Kidney epithelial cell (primary cell): ENCODE measurements around the gene BCO1. TPM values are rescaled to one million over a fixed set of nuclear protein-coding genes. Genes with fewer than 3 reads are reported as not detected.
A peak's percentile ranks its signal among the peaks of the same experiment; 100 is the strongest.

Source experiments
- DNase-seq: peaks from one replicate; pipeline ENCODE4 v3.0.0-alpha.2; 2010; ENCODE audit warnings: low read depth
- H3K27me3 ChIP-seq: 2 replicates; pipeline ENCODE4 v1.6.0; 2011; ENCODE audit warnings: low read length; ENCODE audit not compliant: control insufficient read depth, insufficient read depth
- H3K36me3 ChIP-seq: 2 replicates; pipeline ENCODE4 v1.5.1; 2011; ENCODE audit warnings: low read length; ENCODE audit not compliant: control insufficient read depth, insufficient read depth
- H3K4me3 ChIP-seq: 2 replicates; pipeline ENCODE4 v1.5.1; 2011; ENCODE audit warnings: low read depth, mild to moderate bottlenecking, control low read depth, low read length
- total RNA-seq: library from RNA; depleted of rRNA; stranded (reverse); fragments of >200 nt; gene quantifications from 2 replicates; pipeline ENCODE4 v1.2.3, GENCODE V29; 2015
- TF ChIP-seq, protein P1 (sequence below): IDR thresholded peaks from 2 replicates; pipeline ENCODE4 v1.5.1; 2011; ENCODE audit warnings: mild to moderate bottlenecking, moderate library complexity, low read length, control low read depth, inconsistent platforms; ENCODE audit not compliant: insufficient read depth, poor library complexity, severe bottlenecking

BCO1 gene
- total RNA-seq, 1 donor from 2014 or later = 0.13 TPM

DNA sequence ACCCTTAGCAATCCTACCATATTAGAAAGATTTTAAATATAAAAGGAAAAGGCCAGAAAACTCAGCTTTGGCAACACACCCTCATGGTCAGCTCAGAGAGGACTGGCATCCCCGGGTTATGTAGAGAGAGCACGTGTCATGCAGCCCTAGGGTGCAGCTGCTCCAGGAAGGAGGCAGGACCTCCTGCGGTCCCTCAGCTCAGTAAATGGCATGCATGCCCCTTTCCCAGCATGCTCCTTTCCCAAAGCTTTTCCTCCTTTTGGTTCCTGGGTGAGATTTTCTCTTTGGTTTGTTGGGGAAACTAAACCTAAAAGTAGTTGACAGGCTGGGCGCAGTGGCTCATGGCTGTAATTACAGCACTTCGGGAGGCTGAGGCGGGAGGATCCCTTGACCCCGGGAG, 80.2 kb downstream of the BCO1 start:
- DNase-seq = no peak
- Histone ChIP-seq H3K36me3 (no peaks in the 10 kb centered on the region), H3K27me3 (no peaks in the 10 kb centered on the region), H3K4me3 (no peak overlapping the region)
- TF ChIP-seq, protein P1, sequence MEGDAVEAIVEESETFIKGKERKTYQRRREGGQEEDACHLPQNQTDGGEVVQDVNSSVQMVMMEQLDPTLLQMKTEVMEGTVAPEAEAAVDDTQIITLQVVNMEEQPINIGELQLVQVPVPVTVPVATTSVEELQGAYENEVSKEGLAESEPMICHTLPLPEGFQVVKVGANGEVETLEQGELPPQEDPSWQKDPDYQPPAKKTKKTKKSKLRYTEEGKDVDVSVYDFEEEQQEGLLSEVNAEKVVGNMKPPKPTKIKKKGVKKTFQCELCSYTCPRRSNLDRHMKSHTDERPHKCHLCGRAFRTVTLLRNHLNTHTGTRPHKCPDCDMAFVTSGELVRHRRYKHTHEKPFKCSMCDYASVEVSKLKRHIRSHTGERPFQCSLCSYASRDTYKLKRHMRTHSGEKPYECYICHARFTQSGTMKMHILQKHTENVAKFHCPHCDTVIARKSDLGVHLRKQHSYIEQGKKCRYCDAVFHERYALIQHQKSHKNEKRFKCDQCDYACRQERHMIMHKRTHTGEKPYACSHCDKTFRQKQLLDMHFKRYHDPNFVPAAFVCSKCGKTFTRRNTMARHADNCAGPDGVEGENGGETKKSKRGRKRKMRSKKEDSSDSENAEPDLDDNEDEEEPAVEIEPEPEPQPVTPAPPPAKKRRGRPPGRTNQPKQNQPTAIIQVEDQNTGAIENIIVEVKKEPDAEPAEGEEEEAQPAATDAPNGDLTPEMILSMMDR = no peak

DNA sequence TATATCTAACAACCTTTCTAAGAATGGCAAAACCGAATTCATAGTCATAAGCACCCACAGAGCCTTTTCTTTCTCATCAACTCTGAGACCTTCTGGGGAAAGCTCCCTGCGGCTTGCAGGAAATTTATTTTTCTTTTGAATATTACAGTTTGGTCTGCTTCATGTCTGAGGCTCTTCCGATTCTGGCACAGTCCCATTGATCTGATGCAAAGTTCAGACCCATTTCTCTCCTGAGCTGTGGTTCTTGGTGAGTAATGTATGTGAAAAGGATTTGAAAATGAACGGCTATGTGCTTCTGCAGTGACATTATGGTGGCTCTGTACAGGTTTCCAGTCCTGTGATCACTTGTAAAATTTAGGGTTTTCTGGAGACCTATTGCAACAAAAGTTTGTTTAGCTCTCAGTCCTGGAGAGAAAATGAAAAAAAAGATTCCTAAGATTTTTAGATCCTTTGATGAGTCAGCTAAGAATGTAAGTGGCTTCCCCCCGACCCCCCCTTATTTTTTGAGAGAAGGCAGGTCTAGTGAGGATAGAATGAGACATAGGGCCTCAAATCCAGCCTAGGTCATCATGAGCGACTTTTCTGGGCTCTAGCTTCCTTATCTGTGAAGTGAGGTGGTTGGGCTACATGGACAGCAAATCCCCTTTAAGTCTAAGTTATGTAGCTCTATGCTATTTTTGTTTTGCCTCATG, 80.9 kb downstream of the BCO1 start:
- H3K27me3 ChIP-seq = no peaks in the 10 kb centered on the region
- DNase-seq = peak; percentile 44
- no peaks in the 10 kb centered on the region for H3K36me3 ChIP-seq
- H3K4me3 ChIP-seq = no peak overlapping the region
- TF ChIP-seq, protein P1 = no peak

DNA sequence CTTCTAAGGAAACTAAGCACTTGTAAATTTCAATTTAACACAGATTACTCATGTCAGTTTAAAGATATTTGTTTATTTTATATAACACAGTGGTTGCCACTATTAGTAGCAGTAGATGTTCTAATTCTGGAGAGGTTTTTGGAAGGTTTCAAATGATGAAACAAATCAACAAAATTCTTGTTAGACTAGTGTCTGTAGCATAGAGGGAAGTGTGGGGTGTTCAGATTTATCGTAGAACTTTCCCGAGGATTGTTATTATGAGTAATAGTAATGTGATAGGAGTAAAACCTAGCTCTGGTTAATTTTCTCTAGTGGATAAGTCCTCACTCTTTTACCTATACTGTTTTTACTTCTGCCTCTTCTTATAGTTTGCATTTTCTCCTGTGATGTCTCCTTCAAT, 82.5 kb downstream of the BCO1 start:
- Histone ChIP-seq H3K36me3 (no peaks in the 10 kb centered on the region), H3K4me3 (no peak overlapping the region), H3K27me3 (no peaks in the 10 kb centered on the region)
- TF ChIP-seq, protein P1 = no peak
- no peak for DNase-seq

DNA sequence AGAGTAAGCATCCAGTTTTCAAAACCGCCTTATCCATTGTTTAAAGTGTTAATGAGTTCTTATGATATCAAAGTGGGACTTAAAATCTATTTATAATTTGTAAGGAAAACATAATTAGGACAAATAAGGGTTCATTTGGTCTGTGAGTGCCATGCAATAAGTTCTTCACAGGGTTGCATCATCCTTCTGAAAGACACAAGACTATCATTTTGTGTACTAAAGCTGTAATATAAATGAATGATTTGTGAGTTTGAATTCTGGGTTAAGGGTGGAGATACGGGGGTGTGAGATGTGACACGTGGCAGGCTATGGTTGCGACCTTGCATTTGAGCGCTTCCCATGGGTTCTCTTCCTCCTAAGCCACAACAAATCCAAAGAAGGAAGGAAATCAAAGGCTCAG, 83.0 kb downstream of the BCO1 start:
- TF ChIP-seq, protein P1 = no peak
- Histone ChIP-seq H3K27me3 (no peaks in the 10 kb centered on the region), H3K36me3 (no peaks in the 10 kb centered on the region), H3K4me3 (no peak overlapping the region)
- DNase-seq = no peak

DNA sequence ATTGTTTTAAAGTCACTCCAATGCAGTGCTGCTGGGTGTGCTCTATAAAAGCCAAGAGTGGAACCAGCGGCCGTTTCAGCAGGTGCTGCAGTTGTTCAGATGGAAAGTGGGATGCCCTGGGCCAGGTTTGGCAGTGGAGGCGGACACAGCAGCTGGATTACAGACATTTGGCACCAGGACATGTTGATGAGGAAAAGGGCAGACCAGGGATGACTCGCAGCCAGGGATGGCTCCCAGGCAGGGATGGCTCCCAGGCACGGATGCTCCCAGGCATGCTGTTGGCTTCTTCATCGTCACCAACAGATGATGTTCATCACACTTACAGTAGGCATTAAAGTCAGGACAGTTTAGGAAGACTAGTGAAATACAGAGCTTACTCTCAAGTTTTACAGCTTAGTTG, 86.3 kb downstream of the BCO1 start:
- TF ChIP-seq, protein P1 = no peak
- no peaks in the 10 kb centered on the region for H3K27me3 ChIP-seq
- H3K4me3 ChIP-seq = no peak overlapping the region
- no peaks in the 10 kb centered on the region for H3K36me3 ChIP-seq
- DNase-seq = no peak

DNA sequence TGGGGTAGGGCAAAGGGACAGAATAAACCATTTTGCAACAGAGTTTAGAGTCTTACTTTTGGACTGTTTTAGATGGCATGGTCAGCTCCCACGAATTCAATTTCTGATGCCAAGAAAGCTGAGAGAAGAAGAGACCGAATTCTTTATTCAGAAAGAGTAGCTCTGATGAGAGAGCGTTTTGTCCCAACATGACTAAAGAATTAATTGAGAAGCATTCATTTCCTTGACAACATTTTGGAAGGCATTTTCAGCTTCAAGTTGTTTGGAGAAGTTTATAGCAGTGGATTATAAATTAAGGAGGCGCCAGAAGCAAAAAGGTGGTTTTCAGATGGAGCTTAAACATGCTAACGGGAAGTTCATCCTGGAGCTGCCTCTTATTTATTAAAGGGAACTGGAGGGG, 88.5 kb downstream of the BCO1 start:
- TF ChIP-seq, protein P1 = no peak
- no peak overlapping the region for H3K4me3 ChIP-seq
- H3K36me3 ChIP-seq = no peaks in the 10 kb centered on the region
- no peaks in the 10 kb centered on the region for H3K27me3 ChIP-seq
- no peak for DNase-seq
